T follicular helper cell (primary cell): ENCODE data around the gene TMPRSS9.

Source experiments
- DNase-seq: peaks from one replicate; pipeline ENCODE4 v3.0.0-alpha.2; 2020; ENCODE audit warnings: low read depth

TMPRSS9 gene

GRCh38 chr19:2423071-2423914 is 63.2 kb downstream of the TMPRSS9 start:
- no peak for DNase-seq

- no peak for DNase-seq
Measured at GRCh38 chr19:2423915-2424685, 64.0 kb downstream of the TMPRSS9 start.

GRCh38 chr19:2424686-2425621 is 64.9 kb downstream of the TMPRSS9 start:
- DNase-seq = no peak

- no peak for DNase-seq
Measured at GRCh38 chr19:2425622-2426581, 65.8 kb downstream of the TMPRSS9 start.

- no peak for DNase-seq
Measured at GRCh38 chr19:2426611-2427428, 66.8 kb downstream of the TMPRSS9 start.

- peak; percentile 94 for DNase-seq
Measured at GRCh38 chr19:2427429-2428320, 67.6 kb downstream of the TMPRSS9 start, which contains the start of gene TIMM13. Gene TIMM13, minus strand, starts transcription at chr19:2427586. Its CDS starts 53 bp downstream, at chr19:2427533.

- DNase-seq = no peak
Measured at GRCh38 chr19:2428321-2428690, 68.2 kb downstream of the TMPRSS9 start.

GRCh38 chr19:2428756-2429711 is 69.0 kb downstream of the TMPRSS9 start:
- no peak for DNase-seq

GRCh38 chr19:2429917-2430535 is 70.0 kb downstream of the TMPRSS9 start:
- DNase-seq = no peak

- DNase-seq = no peak
Measured at GRCh38 chr19:2431318-2432055, 71.4 kb downstream of the TMPRSS9 start.

GRCh38 chr19:2432131-2432848 is 72.2 kb downstream of the TMPRSS9 start:
- DNase-seq = no peak

- DNase-seq = no peak
Measured at GRCh38 chr19:2433854-2434253, 73.8 kb downstream of the TMPRSS9 start.

- DNase-seq = no peak
Measured at GRCh38 chr19:2434267-2434666, 74.2 kb downstream of the TMPRSS9 start.

- DNase-seq = no peak
Measured at GRCh38 chr19:2434721-2435265, 74.7 kb downstream of the TMPRSS9 start.

GRCh38 chr19:2436384-2436783 is 76.3 kb downstream of the TMPRSS9 start:
- DNase-seq = no peak
